Mesendoderm (in vitro differentiated cells): Measurements from ENCODE around the gene BANF2.

Experiments
- DNase-seq: peaks from one replicate; pipeline ENCODE4 v3.0.0; 2013
- H2AK5ac ChIP-seq: 2 replicates; pipeline ENCODE4 v1.6.1; 2013; ENCODE audit warnings: low read length, inconsistent platforms
- H2BK120ac ChIP-seq: 2 replicates; pipeline ENCODE4 v1.6.1; 2013; ENCODE audit warnings: low read depth, mild to moderate bottlenecking, low read length, moderate library complexity, mixed read lengths
- H2BK15ac ChIP-seq: replicated peaks from 2 replicates; pipeline ENCODE4 v1.6.1; 2013; ENCODE audit warnings: low read depth, mild to moderate bottlenecking, moderate library complexity
- H2BK5ac ChIP-seq: 2 replicates; pipeline ENCODE4 v1.6.1; 2013; ENCODE audit warnings: low read length, inconsistent platforms
- H3K18ac ChIP-seq: 2 replicates; pipeline ENCODE4 v1.6.1; 2013; ENCODE audit warnings: mild to moderate bottlenecking, low read length, mixed read lengths
- H3K23ac ChIP-seq: one replicate; pipeline ENCODE4 v1.6.1; 2013; ENCODE audit warnings: low read length
- H3K27ac ChIP-seq: 2 replicates; pipeline ENCODE4 v1.5.1; 2013; ENCODE audit warnings: low read depth, mild to moderate bottlenecking, inconsistent platforms, low read length, moderate library complexity
- H3K27me3 ChIP-seq: 2 replicates; pipeline ENCODE4 v1.6.1; 2013; ENCODE audit warnings: low read length, control low read depth, mild to moderate bottlenecking, inconsistent platforms; ENCODE audit not compliant: insufficient read depth, poor library complexity
- H3K36me3 ChIP-seq: 2 replicates; pipeline ENCODE4 v1.6.1; 2013; ENCODE audit warnings: low read length, inconsistent platforms; ENCODE audit not compliant: control insufficient read depth, insufficient read depth
- H3K4ac ChIP-seq: one replicate; pipeline ENCODE4 v1.6.1; 2013; ENCODE audit warnings: low read depth, mild to moderate bottlenecking, low read length, moderate library complexity
- H3K4me1 ChIP-seq: 2 replicates; pipeline ENCODE4 v1.6.1; 2013; ENCODE audit warnings: low read depth, low read length, inconsistent platforms; ENCODE audit not compliant: control insufficient read depth
- H3K4me2 ChIP-seq: 2 replicates; pipeline ENCODE4 v1.6.1; 2013; ENCODE audit warnings: low read length
- H3K4me3 ChIP-seq: 2 replicates; pipeline ENCODE4 v1.5.1; 2013; ENCODE audit warnings: mild to moderate bottlenecking, low read length
- H3K56ac ChIP-seq: one replicate; pipeline ENCODE4 v1.6.1; 2013; ENCODE audit warnings: low read length
- H3K79me1 ChIP-seq: 2 replicates; pipeline ENCODE4 v1.6.1; 2013; ENCODE audit warnings: low read length, inconsistent platforms
- H3K79me2 ChIP-seq: 2 replicates; pipeline ENCODE4 v1.6.1; 2013; ENCODE audit warnings: mild to moderate bottlenecking, low read length; ENCODE audit not compliant: control insufficient read depth, insufficient read depth
- H3K9ac ChIP-seq: 2 replicates; pipeline ENCODE4 v1.6.1; 2013; ENCODE audit warnings: low read length, inconsistent platforms
- H4K5ac ChIP-seq: one replicate; pipeline ENCODE4 v1.6.1; 2013; ENCODE audit warnings: low read length
- H4K8ac ChIP-seq: one replicate; pipeline ENCODE4 v1.6.1; 2013; ENCODE audit warnings: low read depth, mild to moderate bottlenecking, control low read depth, low read length, moderate library complexity
- WGBS: extraction: QIAGEN DNeasy Blood & Tissue Kit; methylation state at CpG from one replicate; pipeline ENCODE4 v1.1.7; 2013; ENCODE audit warnings: low lambda C conversion rate, missing lambda C conversion rate; ENCODE audit not compliant: insufficient coverage; ENCODE audit errors: extremely low coverage; 5-methylcytosine and 5-hydroxymethylcytosine counted together

The BANF2 gene

GRCh38 chr20:17783671-17784070 is 83.9 kb downstream of the BANF2 start:
- no peak for DNase-seq
- no peak overlapping the region for H3K23ac ChIP-seq
- no CpG with 5 or more reads among the region's 6 CpGs for WGBS

GRCh38 chr20:17785007-17785406 is 85.2 kb downstream of the BANF2 start:
- H3K18ac ChIP-seq, result no peak overlapping the region
- no peak overlapping the region for H3K27ac ChIP-seq
- H2AK5ac ChIP-seq, result no peak overlapping the region
- H3K4me3 ChIP-seq, result no peak overlapping the region
- H4K5ac ChIP-seq, result no peak overlapping the region
- no peak overlapping the region for H3K56ac ChIP-seq
- H3K79me1 ChIP-seq, result no peaks in the 10 kb centered on the region
- no peaks in the 10 kb centered on the region for H3K79me2 ChIP-seq
- H3K9ac ChIP-seq, result no peak overlapping the region
- H4K8ac ChIP-seq, result no peak overlapping the region
- H3K23ac ChIP-seq, result no peak overlapping the region
- DNase-seq, result no peak
- H3K36me3 ChIP-seq, result no peaks in the 10 kb centered on the region
- no peak overlapping the region for H3K4me2 ChIP-seq
- H3K4me1 ChIP-seq, result no peaks in the 10 kb centered on the region
- H3K27me3 ChIP-seq, result no peaks in the 10 kb centered on the region
- H2BK5ac ChIP-seq, result no peak overlapping the region
- no peak overlapping the region for H2BK120ac ChIP-seq
- no peak overlapping the region for H2BK15ac ChIP-seq
- H3K4ac ChIP-seq, result no peak overlapping the region
- WGBS, result no CpG with 5 or more reads among the region's 5 CpGs

More at GRCh38 chr20:17783671-17784070, 83.9 kb downstream of the BANF2 start:
- no peaks in the 10 kb centered on the region for H3K4me1 ChIP-seq
- no peak overlapping the region for H3K56ac ChIP-seq
- no peak overlapping the region for H3K27ac ChIP-seq
- no peaks in the 10 kb centered on the region for H3K27me3 ChIP-seq
- no peak overlapping the region for H2BK15ac ChIP-seq
- H2AK5ac ChIP-seq, result no peak overlapping the region
- H3K4ac ChIP-seq, result no peak overlapping the region
- no peaks in the 10 kb centered on the region for H3K79me1 ChIP-seq
- no peak overlapping the region for H3K4me2 ChIP-seq
- no peak overlapping the region for H4K5ac ChIP-seq
- H2BK5ac ChIP-seq, result no peak overlapping the region
- no peak overlapping the region for H2BK120ac ChIP-seq
- no peak overlapping the region for H3K18ac ChIP-seq
- no peaks in the 10 kb centered on the region for H3K79me2 ChIP-seq
- H4K8ac ChIP-seq, result no peak overlapping the region
- H3K4me3 ChIP-seq, result no peak overlapping the region
- no peak overlapping the region for H3K9ac ChIP-seq
- no peaks in the 10 kb centered on the region for H3K36me3 ChIP-seq
